Esophagus muscularis mucosa (tissue), 4 donors: ENCODE results near the gene GC.
"Not testable (repeated sequence)": the region's sequence is repeated elsewhere in the genome, so short reads cannot be mapped to it uniquely, and the experiment has no call there.

Source experiments
- CTCF ChIP-seq, 3 experiments: fragments of 200-600 bp in 2 of 3; fragments of 450-650 bp in 1 of 3; sonication (generic) in 2 of 3; IDR thresholded peaks; one replicate each; pipeline ENCODE4 v1.5.1; 2017 to 2019; ENCODE audit warnings: antibody characterized with exemption in 3 of 3, mild to moderate bottlenecking in 2 of 3, moderate library complexity in 1 of 3
- EP300 ChIP-seq: sonication (generic); formaldehyde crosslinking; IDR thresholded peaks from one replicate; pipeline ENCODE4 v1.6.1; 2017; ENCODE audit warnings: antibody characterized with exemption
- POLR2A ChIP-seq: fragments of 450-650 bp; IDR thresholded peaks from one replicate; pipeline ENCODE4 v1.6.1; 2017; ENCODE audit warnings: antibody characterized with exemption, moderate library complexity, mild to moderate bottlenecking, low read depth
- POLR2AphosphoS5 ChIP-seq, 2 donors: sonication (generic); formaldehyde crosslinking; IDR thresholded peaks; one replicate each; pipeline ENCODE4 v1.6.1; 2017; ENCODE audit warnings: antibody characterized with exemption in 2 of 2

GRCh38 chr4:71809805-71810204 lies 25.9 kb upstream of the GC start:
- TF ChIP-seq CTCF (IDR thresholded peaks at IDR 0.05); POLR2AphosphoS5 (IDR thresholded peaks at IDR 0.05); EP300; POLR2A: not testable (repeated sequence)
